ENCODE measurements around the gene MAN2B2.

MAN2B2 gene

DNA sequence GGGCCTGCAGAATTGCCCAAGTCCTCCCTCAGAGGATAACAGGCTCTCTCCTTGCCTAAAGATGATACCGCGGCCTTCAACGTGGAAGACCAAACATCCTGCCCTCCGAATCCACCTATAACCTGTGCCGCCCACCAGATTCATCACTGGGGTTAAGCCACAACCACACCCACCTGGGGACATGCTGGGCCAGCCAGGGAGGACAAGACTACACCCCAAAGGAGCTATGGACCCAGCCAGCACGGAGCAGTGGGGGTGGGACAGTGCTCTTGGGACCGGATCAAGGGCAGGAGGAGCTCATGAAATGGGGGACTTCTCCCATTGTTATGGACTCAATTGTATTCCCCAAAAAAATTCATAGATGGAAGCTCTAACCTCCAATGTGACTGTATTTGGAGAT lies 6.8 kb upstream of the MAN2B2 start:
- DNase-seq, result no peak

DNA sequence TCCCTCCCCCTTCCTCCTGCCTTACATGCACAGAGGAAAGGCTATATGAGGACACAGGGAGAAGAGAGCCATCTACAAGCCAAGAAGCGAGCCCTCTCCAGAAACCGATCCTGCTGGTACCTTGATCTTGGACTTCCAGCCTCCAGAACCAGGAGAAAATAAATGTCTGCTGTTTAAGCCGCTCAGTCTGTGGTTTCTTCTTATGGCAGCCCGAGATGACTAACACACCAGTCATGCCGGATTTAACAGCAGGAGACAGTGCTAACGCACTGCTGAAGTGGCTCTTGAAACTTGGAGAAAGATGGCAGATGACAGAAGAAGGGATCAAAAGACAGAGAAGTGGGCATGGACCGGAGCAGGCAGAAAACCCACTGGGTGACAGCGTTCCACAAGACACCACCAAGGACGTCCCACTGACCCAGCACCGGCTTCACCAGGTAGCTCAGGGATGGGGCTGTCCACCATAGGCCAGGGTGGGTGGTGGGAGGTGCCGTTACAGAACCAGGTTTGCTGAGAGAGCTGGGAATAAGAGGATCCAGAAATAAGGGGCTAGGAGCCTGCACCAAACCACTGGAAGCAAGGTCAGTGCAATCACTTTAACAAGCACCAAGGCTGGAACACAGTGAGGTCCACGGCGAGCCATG lies 6.2 kb upstream of the MAN2B2 start:
- DNase-seq, result no peak

DNA sequence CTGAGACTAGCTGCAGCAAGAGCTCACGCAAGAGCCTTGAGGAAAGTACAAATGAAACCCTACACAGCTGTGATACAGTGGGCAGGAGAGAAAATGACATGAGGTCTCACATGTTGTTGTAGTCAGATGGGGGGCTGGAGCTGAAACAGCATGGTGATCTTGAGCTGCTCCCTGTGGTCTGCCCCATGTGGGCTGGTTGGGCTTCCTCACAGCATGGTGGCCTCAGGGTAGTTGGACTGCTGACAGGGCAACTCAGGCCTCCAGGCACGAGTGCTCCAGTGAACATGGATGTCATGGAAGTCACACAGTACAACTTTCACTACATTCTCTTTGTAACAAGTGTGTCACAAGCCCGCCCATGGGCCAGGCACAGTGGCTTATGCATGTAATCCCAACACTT lies 3.4 kb upstream of the MAN2B2 start:
- no peak for DNase-seq

DNA sequence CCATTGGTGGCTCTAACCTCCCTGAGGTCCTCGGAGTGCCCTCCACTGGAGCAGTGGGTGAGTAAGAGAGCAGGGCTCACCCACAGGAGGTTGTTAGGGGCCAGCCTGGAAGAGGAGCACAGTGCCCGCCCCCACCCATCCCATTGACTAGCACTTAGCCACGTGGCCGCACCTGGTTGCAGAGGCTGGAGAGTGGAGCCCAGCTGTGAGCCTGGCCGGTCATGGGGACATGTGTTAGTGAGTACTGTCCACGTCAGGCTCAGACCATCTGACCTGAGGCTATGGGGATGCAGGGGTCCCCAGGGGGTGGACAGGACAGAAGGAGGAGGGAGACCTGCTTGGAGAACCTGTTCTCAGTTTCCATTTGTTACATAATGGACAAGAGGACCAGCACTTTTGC lies 1.4 kb upstream of the MAN2B2 start:
- DNase-seq, result no peak

DNA sequence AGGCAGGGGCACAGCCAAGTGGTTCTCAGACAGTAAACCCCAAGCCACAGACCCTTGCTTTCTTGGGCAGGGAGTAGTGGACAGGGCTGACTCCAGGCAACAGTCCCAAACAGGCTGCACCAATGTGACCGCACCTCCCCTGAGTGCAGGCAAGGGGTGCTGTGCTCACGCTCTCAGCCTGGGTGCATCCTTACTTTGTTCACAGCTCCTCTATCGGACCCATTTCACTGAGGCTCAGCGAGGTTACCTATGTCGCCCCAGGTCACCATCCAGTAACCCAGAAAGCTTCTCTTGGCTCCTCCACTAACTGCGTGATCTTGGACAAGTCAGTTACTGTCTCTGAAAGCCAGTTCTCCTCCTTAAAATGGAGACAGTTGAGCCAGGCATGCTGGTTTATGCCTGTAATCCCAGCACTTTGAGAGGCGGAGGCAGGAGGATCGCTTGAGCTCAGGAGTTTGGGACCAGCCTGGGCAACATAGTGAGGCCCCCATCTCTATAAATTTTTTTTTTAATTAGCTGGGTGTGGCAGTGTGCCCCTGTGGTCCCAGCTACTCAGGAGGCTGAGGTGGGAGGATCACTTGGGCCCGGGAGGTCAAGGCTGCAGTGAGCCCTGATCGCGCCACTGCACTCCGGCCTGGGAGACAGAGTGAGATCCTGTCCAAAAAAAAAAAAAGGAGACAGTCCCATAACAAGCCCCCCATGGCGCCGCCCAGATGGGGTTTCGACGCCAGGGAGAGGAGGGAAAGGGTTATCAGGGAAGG lies 823 bp upstream of the MAN2B2 start:
- DNase-seq, result no peak

DNA sequence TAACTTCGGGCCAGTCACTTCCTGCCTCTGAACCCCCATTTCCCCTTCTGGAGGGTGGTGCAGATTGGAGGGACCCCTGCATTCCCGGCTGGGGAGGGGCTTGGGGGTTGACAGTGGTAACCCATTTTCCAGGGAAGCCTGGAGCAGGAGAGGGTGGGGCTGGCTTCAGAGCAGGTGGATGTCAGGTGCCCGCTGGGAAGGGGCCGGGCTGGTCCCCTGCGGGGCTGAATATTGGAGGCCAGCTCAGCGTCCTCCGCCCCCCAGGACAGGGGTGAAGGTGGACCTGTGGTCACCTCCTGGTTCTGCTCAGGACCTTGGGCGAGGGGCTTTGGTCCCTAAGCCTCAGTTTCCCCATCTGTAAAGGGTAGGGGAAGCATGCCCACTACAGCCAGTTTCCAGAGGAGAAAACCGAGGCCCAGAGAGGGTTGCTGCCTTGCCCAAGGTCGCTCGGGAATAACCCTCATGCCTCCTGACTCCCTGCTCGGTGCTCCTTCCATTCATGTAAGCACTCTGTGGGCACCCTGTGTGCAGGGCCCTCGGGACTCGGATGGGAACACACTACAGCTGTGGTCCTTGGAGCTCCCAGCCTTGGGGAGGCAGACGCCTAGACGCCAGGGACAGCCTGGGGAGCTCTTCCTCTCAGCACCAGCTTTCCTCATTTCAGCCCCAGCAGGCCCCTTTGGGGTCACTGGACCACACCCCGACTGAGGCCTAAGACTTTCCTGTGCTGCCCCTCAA lies 683 bp downstream of the MAN2B2 start:
- DNase-seq, result no peak

DNA sequence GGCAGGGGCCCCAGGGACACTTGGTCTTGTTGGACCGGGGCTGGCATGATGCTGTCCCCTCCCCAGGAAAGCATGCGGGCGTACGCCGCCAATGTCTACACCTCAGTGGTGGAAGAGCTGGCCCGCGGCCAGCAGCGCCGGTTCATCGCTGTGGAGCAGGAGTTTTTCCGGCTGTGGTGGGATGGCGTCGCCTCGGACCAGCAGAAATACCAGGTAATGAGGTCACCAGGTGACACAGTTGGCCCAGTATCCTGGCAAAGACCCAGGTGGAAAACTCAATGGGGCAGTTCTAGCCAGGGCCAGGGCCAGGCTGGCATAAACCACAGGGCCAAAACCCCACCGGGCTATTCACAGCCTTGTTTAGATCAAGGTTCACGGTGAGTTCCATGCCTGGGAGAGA lies 1.5 kb downstream of the MAN2B2 start:
- no peak for DNase-seq

DNA sequence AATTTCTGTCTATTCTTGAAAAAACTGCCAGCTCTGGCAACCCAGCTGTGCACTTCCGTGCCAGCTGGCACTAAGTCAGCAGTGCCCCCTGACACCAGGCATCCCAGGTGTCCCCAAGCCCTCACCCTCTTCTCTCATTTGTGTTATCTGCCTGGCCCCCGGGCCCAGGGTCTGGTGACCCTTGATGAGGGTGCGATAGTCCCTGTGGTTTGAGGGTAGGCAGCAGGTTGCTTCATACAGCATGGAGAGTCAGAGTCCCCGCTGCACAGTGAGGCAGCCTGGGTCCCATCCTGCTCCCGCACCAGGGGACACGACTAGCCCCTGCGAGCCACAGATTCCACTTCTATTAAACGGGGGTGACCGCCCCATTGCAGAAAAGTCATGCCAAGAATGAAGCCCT lies 1.9 kb downstream of the MAN2B2 start:
- DNase-seq, result no peak

DNA sequence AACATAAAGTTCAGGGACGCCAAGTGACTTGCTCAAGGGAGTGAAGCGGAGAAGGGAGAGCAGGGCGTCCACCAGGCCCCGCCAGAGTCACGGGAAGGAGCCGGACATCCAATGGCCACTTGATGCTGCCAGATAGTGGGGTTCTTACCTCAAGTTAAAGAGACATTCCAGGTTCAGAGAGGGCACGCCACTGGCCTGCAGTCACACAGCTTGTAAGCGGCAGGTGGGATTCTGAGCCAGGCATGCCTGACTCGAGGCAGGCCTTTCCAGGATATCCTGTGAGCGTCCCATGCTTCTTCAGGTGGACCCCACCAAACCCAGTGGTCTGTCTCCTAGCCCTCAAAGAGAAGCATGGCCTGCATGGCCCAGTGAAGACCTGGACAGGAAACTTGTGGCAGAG lies 2.4 kb downstream of the MAN2B2 start:
- no peak for DNase-seq

DNA sequence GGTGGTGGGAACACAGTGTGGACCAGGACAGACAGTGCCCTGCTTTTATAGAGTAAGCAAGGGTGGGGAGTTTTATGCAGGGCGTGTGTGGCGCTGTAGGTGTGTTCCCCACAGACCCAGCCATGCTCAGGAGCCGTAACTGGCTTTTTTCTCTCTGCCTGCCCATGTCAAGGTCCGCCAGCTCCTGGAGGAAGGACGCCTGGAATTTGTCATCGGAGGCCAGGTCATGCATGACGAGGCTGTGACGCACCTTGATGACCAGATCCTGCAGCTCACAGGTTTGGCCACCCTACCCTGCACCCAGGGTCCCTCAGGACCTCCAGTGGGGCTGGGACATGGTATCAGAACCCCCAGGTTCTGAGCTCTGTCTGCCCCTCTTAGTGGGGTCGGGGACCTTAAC lies 3.2 kb downstream of the MAN2B2 start:
- no peak for DNase-seq

DNA sequence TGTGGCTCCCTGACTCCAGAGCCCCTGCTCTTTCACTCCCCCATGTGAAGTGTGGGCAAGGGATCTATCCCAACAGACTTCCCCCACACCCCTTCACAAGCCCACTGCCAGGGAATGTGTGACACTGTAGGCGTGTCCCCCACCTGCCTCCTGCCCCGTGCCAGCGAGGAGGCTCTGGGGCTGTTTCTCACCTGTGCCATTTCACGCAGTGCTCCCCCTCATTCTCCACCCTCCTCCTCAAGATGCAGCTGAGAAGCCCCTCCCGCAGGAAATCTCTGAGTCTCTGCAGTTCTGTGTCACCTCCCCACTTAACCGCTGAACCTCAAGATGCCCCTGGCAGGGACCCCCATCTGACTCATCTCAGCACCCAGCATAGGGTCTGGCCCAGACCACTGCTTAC lies 5.4 kb downstream of the MAN2B2 start:
- no peak for DNase-seq

DNA sequence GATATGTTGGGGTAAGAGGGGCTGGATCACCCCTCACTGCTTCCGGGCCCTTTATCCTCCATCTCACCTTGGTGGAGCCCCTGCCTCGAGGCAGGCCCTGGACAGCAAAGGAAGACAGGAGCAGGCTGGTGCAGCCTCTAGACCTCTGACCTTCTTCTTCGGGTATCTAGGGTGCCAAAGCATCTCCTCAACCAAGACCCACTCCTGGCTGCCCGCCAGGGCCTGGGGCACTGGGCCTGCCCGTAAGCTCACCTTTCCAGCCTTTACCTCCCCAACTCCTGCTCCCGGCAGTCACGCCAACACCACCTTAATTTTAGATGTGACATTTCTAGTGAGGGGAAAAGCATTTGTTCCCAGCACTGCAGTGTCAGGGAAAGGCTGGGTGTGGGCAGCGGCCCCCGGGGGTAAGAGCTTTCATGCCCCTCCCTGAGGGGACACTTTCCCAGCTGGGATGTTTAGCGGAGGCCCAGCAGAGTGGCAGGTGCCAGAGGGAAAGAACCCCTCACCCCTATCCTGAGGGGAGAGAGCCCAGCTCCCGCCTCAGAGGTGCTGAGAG lies 6.7 kb downstream of the MAN2B2 start:
- DNase-seq, result no peak

DNA sequence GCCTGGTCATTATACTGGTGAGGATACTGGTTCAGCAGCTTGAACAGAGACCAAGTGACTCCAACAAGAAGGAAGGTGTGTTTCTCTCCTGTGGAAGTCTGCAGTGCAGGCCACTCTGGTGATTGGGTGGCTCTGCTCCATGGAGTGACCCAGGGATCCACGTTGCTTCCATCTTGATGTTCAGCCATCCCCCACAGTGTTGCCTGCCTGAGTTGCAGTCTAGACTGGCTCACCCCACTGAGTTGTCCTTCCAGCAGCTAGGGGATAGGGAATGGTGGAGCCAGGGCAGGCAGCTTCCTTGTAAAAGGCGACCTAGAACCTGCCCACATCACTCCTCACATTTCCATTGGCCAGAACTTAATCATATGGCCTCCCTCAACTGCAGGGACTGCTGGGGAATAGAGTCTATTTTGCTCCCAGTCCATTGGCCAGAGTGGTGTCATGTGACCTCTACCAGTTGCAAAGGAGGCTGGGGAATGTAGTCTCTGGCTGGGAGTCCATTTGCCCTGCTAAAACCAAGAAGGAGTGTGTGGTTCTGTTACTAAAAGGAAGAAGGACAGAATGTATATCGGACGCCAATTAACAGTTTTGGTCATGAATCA lies 8.0 kb downstream of the MAN2B2 start:
- no peak for DNase-seq

DNA sequence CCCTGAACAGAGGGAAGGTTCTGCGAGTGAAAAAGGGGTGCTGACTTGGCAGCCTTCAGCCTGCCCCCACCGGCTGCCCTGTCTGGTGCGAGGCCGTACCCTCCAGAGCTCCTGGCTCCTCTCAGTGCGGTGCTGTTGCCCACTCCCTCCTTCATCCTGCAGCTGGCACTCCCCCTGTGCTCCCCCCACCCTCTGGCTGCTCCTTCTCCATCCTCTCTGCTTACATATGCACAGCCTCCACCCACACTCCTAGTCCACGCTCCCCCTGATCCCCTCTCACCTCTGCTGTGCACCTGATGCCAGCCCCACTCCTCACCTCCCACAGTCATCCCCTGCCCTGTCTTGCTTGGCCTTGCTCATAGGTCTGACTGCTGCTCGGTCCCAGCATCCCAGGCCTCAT lies 9.9 kb downstream of the MAN2B2 start:
- no peak for DNase-seq

DNA sequence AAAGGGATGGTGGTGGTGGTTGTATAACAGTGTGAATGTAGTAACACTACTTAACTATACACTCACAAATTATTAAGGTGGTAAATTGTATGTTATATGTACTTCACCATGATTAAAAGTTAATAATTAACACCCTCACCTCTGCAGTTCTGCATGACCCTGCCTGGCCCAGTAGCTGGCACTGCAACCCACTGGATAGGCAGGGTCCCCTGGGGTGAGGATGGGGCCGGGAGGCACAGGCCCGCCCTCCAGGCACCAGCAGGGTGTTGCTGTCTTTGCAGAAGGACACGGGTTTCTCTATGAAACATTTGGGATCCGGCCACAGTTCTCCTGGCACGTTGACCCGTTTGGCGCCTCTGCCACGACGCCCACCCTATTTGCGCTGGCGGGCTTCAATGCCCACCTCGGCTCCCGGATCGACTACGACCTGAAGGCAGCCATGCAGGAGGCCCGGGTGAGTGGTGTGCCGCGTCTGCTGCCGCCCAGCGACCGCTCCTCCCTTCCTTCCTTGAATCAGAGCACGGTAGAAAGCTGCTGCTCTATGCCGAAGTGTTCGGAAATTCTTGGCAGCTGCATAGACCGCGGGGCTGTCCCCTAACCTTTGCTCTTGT lies 11.8 kb downstream of the MAN2B2 start:
- DNase-seq, result no peak

DNA sequence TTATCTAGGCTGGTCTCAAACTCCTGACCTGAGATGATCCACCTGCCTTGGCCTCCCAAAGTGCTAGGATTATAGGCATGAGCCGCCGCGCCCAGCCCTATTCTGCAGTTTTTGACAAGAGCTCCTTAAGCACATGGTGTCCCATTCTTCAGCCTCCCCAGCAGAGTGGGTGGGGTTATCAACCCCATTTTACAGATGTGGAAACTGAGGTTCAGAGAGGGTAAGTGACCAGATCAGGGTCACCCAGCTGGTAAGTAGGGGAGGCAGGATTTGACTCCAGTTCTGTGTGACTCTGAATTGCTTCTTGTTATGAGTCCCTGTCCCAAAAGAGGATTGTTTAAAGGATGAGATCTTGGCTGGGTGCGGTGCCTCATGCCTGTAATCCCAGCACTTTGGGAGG lies 14.5 kb downstream of the MAN2B2 start:
- DNase-seq, result no peak

DNA sequence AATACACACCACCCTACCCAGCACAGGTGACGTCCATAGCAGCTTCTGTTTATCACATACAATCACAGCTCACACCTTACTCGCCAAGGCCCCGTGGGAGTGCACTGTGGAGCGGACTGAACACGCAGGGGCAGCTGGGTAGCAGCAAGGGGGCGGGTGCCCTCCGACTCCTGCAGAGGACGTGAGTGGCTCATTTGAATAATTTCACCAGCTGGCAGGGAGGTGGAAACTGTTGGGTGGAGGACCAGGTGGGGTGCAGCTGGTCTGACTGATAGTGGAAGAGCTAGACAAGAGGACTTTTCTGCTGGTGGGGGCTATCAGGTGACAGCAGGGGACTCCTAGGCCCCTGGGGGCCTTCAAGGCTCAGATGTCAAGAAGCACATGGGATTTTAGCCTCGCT lies 16.3 kb downstream of the MAN2B2 start:
- no peak for DNase-seq

DNA sequence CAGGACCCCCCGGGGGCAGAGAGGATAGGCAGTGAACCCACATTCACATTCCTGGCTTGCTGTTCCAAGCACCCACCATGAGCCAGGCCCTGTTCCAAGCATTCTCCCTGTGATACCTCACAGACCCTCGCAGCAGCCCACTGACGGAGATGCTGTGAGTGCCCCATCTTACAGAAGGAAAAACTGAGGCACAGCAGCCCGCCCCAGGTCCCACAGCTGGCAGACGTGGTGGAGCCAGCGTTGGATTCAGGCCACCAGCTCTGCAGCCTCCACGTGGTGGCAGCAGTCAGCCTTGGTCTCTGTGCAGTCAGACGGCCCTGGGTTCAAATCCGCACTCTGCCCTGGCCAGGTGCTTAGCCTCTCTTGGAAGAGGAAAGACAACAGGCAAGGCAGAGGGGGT lies 16.8 kb downstream of the MAN2B2 start:
- DNase-seq, result no peak

DNA sequence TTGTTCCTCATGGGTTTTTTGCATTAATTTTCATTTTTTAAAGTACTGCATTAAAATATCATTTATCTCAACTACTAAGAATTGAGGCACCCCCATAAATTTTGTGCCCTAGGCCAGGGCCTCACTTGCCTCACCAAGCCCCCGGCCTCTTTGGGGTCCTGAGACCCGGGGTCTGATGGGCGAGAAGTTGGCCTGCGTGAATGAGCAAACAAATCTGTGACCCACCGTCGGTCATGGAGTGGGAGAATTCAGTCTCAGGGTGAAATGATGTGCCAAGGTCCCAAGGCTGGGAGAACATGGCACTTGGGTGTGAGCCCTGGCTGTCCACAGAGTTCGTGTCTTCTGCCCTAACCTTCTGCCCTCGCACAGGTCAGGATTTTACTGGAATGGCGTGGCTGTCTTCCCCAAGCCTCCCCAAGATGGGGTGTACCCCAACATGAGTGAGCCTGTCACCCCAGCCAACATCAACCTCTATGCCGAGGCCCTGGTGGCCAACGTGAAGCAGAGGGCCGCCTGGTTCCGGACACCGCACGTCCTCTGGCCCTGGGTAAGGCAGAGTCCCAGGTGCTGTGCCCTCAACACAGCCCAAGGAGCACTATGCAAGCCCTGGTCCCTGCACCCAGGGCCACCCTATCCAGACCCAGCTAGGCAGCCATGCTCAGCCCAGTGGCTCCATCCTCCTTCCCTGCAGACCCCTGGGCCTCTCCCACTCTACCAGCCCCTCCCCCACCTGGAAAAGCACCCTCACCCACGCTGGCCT lies 18.0 kb downstream of the MAN2B2 start:
- no peak for DNase-seq

DNA sequence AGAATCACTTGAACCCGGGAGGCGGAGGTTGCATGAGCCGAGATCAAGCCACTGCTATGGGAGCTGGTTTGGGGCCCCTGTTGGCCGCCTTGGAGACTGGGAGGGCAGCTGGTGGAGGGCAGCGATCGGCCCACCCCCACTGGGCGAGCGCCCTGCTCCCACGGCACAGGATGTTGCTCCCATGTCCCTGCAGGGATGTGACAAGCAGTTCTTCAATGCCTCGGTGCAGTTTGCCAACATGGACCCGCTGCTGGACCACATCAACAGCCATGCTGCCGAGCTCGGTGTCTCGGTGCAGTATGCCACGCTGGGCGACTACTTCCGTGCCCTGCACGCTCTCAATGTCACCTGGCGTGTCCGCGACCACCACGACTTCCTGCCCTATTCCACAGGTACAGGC lies 19.4 kb downstream of the MAN2B2 start:
- DNase-seq, result no peak

DNA sequence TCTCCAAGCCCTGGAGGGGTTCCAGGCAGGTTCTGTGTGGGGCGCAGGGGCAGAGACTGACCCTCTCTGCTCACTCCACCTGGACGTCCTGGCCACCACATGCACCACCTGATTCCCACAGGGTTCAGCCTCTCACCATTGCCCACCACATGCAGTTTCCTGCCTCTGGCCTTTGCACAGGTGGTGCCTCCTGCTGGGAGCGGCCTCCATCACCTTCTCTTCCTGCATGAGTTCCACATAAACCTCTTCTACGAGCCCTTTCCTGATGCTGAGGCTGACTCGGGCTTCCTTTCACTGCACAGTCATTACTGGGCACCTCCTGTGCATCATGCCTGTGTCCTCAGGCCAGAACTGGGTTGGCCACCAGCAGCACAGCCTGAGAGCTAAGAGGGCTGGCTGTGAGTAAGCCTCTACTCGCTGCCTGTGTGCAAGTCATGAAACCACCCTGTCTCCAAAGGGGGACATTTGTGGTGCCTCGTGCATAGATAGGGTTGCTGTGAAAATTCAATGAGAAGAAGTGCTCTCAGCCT lies 19.9 kb downstream of the MAN2B2 start:
- DNase-seq, result no peak
